ENCODE results near the gene IL19. TPM values are rescaled to one million over a fixed set of nuclear protein-coding genes. Genes with fewer than 3 reads are reported as not detected.

Gene IL19
- total RNA-seq: not detected

DNA sequence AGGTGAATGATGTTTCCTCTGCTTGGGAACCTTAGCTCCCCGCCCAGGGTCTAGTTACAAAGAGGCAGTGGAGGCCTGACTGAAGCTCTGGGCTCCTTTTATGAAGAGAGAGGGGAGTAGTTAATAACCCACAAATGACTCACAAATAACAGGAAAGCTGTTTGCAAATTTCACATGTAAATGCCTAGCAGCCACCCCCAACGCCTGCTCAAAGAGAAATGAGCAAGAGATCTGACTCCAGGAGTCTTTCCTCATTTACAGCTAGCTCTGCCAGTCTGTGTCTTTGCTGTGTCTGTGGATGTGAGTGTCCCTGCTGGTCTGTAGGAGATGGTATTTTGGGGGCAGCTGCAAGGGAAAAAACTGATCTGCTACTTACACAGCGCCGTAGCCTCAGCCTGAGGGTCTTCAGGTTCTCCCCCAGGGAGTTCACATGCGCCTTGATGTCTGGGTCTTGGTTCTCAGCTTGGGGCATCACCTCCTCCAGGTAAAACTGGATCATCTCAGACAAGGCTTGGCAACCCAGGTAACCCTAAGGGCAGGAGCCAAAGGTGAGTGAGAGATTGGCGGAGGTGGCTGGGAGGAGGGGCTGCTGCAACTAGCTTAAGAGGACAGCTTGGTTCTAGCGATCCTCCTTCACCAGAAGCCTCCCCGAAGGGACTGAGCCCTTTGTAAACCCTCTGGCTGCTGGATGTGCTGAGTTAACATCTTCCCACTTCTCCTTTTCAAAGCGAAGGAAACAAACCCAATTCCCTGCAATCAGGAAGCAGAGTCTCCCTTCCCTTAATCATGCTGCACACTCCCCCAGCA lies at the start of gene IL19:
IL19 (plus strand) TSS at position 243 of the 807 bp plus-strand sequence. CDS start 65,890 bp downstream, outside the sequence.
- Mint-ChIP-seq H3K9me3 (no peaks in the 10 kb centered on the region), H3K27me3 (ENCODE audit: low read depth) (peaks cover 40% of the 10 kb centered on the region), H3K27ac (no peak within 1 kb of the TSS), H3K4me1 (ENCODE audit: low read depth) (peaks cover 84% of the 10 kb centered on the region), H3K4me3 (peak within 1 kb of the TSS; percentile 46 to 60), H3K36me3 (ENCODE audit: insufficient read depth in 2 of 2) (no peaks in the 10 kb centered on the region)
- DNase-seq (no peak), ATAC-seq (replicated peaks in 1 of 2) (no peak)

DNA sequence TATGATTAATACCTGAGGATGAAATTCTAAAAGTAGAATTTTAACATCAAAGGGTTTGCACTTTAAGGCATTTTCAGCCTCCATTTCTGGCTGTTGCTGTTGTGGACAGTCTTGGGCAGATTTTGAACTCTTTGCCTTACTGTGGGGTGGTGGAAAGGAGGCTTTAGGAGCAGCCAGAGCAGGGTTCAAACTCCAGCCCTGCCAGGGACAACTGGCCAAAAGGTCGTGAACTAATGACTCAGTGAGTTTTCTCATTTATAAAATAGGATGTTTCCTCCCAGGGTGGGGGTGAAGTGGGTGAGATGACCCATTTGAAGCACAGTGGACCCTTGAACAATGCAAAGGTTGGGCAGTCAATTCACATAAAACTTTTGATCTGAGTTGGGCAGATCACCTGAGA lies 49.1 kb upstream of the IL19 start:
- H3K4me3 Mint-ChIP-seq: no peak overlapping the region
- peaks cover 70% of the 10 kb centered on the region for H3K4me1 Mint-ChIP-seq (ENCODE audit: low read depth)
- H3K9me3 Mint-ChIP-seq: no peaks in the 10 kb centered on the region
- no peak for DNase-seq
- no peak for ATAC-seq (replicated peaks in 1 of 2)
- H3K27me3 Mint-ChIP-seq (ENCODE audit: low read depth): no peaks in the 10 kb centered on the region
- peak overlapping the region; percentile 68 for H3K27ac Mint-ChIP-seq
- H3K36me3 Mint-ChIP-seq (ENCODE audit: insufficient read depth in 2 of 2): no peaks in the 10 kb centered on the region

GRCh38 chr1:206722751-206723461 lies 47.7 kb upstream of the IL19 start:
- ATAC-seq (replicated peaks in 1 of 2): no peak
- H3K4me3 Mint-ChIP-seq: no peak overlapping the region
- no peaks in the 10 kb centered on the region for H3K9me3 Mint-ChIP-seq
- H3K27ac Mint-ChIP-seq: no peak overlapping the region
- H3K27me3 Mint-ChIP-seq (ENCODE audit: low read depth): no peaks in the 10 kb centered on the region
- DNase-seq: no peak
- no peaks in the 10 kb centered on the region for H3K36me3 Mint-ChIP-seq (ENCODE audit: insufficient read depth in 2 of 2)
- H3K4me1 Mint-ChIP-seq (ENCODE audit: low read depth): peaks cover 63% of the 10 kb centered on the region

DNA sequence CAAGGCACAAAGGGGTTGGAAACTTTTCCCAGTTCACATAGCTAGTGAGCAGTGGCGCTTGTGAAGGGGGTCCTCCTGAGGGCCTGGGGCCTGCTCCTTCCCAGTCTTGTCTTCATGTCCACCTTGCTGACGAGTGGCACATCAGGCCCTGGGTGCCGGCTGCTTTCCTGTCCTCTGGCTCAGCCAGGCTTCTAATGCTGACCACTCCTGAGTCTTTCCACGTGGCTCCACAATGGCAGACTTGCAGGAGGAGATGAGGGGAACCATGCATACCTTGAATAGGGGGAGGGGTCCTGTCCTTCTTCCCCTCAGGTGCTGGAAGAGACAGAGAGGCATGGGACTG lies 47.1 kb upstream of the IL19 start:
- no peak overlapping the region for H3K27ac Mint-ChIP-seq
- no peak for DNase-seq
- H3K4me1 Mint-ChIP-seq (ENCODE audit: low read depth): peaks cover 64% of the 10 kb centered on the region
- no peaks in the 10 kb centered on the region for H3K27me3 Mint-ChIP-seq (ENCODE audit: low read depth)
- no peak for ATAC-seq (replicated peaks in 1 of 2)
- no peak overlapping the region for H3K4me3 Mint-ChIP-seq
- no peaks in the 10 kb centered on the region for H3K9me3 Mint-ChIP-seq
- no peaks in the 10 kb centered on the region for H3K36me3 Mint-ChIP-seq (ENCODE audit: insufficient read depth in 2 of 2)

GRCh38 chr1:206723805-206724472 lies 46.6 kb upstream of the IL19 start:
- ATAC-seq (replicated peaks in 1 of 2) (no peak), DNase-seq (no peak)
- Mint-ChIP-seq H3K9me3 (no peaks in the 10 kb centered on the region), H3K27me3 (ENCODE audit: low read depth) (no peaks in the 10 kb centered on the region), H3K36me3 (ENCODE audit: insufficient read depth in 2 of 2) (no peaks in the 10 kb centered on the region), H3K4me1 (ENCODE audit: low read depth) (peaks cover 66% of the 10 kb centered on the region), H3K4me3 (no peak overlapping the region), H3K27ac (no peak overlapping the region)

GRCh38 chr1:206725109-206725963 lies 45.2 kb upstream of the IL19 start:
- ATAC-seq (replicated peaks in 1 of 2) (peak; percentile 53 to 56), DNase-seq (peak; percentile 67 to 71)
- Mint-ChIP-seq H3K4me3 (no peak overlapping the region), H3K36me3 (ENCODE audit: insufficient read depth in 2 of 2) (peaks cover 2 to 6% of the 10 kb centered on the region in 2 donors), H3K27ac (no peak overlapping the region), H3K4me1 (ENCODE audit: low read depth) (peaks cover 71% of the 10 kb centered on the region), H3K27me3 (ENCODE audit: low read depth) (no peaks in the 10 kb centered on the region), H3K9me3 (no peaks in the 10 kb centered on the region)

GRCh38 chr1:206727981-206728696 lies 42.4 kb upstream of the IL19 start:
- ATAC-seq (replicated peaks in 1 of 2) (no peak), DNase-seq (no peak)
- no peaks in the 10 kb centered on the region for H3K9me3 Mint-ChIP-seq
- H3K27me3 Mint-ChIP-seq (ENCODE audit: low read depth): no peaks in the 10 kb centered on the region
- peaks cover 2 to 13% of the 10 kb centered on the region in 2 donors for H3K36me3 Mint-ChIP-seq (ENCODE audit: insufficient read depth in 2 of 2)
- H3K27ac Mint-ChIP-seq: no peak overlapping the region
- no peak overlapping the region for H3K4me3 Mint-ChIP-seq
- peaks cover 55% of the 10 kb centered on the region for H3K4me1 Mint-ChIP-seq (ENCODE audit: low read depth)

GRCh38 chr1:206728697-206728987 lies 41.9 kb upstream of the IL19 start:
- Mint-ChIP-seq H3K9me3 (no peaks in the 10 kb centered on the region), H3K27ac (no peak overlapping the region), H3K36me3 (ENCODE audit: insufficient read depth in 2 of 2) (peaks cover 2 to 13% of the 10 kb centered on the region in 2 donors), H3K4me1 (ENCODE audit: low read depth) (peaks cover 52% of the 10 kb centered on the region), H3K27me3 (ENCODE audit: low read depth) (no peaks in the 10 kb centered on the region), H3K4me3 (no peak overlapping the region)
- ATAC-seq (replicated peaks in 1 of 2): no peak
- DNase-seq: no peak

DNA sequence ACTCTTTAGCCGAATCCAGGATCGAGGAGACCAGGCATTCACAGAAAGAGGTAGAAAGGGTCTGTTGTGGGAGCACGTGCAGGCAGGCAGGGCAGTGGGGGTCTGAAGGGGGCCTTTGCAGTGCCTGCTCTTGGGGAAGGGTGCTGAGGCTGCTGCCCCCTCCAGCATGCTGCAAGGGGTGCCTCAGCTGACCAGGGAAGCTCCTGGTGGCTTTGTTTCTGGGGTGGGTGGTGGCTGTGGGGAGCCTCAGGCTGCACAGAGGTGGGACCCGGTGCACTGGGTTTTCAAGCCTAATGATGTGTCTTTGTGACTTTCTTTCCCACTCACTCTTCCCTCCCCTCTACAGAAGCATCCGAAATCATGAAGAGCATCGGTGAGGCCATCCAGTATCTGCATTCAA lies 41.5 kb upstream of the IL19 start:
- peaks cover 2 to 13% of the 10 kb centered on the region in 2 donors for H3K36me3 Mint-ChIP-seq (ENCODE audit: insufficient read depth in 2 of 2)
- H3K27ac Mint-ChIP-seq: no peak overlapping the region

DNA sequence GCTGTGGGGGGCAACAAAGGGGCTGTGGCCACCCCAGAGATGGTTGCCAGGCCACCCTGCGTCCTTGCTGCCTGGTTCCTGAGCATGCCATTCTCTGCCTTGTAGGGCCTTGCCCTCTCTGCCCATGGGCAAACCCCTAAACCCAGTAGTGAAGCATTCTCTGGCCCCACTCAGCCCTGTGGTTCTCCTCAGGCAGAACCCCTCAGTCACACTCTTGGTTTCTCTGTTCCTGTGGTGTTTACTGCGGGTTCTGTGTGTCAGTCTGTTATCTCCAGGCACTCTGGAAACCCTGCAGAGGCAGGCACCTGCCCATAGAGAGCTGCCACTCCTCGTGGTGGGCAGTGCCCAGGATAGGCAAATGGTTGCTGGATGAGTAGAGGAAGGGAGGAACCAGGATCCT lies 41.1 kb upstream of the IL19 start:
- Mint-ChIP-seq H3K4me1 (ENCODE audit: low read depth) (peaks cover 50% of the 10 kb centered on the region), H3K9me3 (no peaks in the 10 kb centered on the region), H3K27me3 (ENCODE audit: low read depth) (no peaks in the 10 kb centered on the region), H3K36me3 (ENCODE audit: insufficient read depth in 2 of 2) (peaks cover 2 to 13% of the 10 kb centered on the region in 2 donors), H3K27ac (no peak overlapping the region), H3K4me3 (no peak overlapping the region)
- DNase-seq: no peak
- ATAC-seq (replicated peaks in 1 of 2): peak in 1 of 2 donors; percentile 43

More for the DNA sequence above, 41.5 kb upstream of the IL19 start:
- ATAC-seq (replicated peaks in 1 of 2) (no peak), DNase-seq (no peak)
- H3K27me3 Mint-ChIP-seq (ENCODE audit: low read depth): no peaks in the 10 kb centered on the region
- no peak overlapping the region for H3K4me3 Mint-ChIP-seq
- peaks cover 50% of the 10 kb centered on the region for H3K4me1 Mint-ChIP-seq (ENCODE audit: low read depth)
- H3K9me3 Mint-ChIP-seq: no peaks in the 10 kb centered on the region

GRCh38 chr1:206732508-206732907 lies 38.1 kb upstream of the IL19 start:
- peaks cover 53% of the 10 kb centered on the region for H3K4me1 Mint-ChIP-seq (ENCODE audit: low read depth)
- no peak overlapping the region for H3K27ac Mint-ChIP-seq
- peaks cover 2 to 13% of the 10 kb centered on the region in 2 donors for H3K36me3 Mint-ChIP-seq (ENCODE audit: insufficient read depth in 2 of 2)
- H3K4me3 Mint-ChIP-seq: no peak overlapping the region
- no peak for ATAC-seq (replicated peaks in 1 of 2)
- DNase-seq: no peak
- H3K27me3 Mint-ChIP-seq (ENCODE audit: low read depth): no peaks in the 10 kb centered on the region
- no peaks in the 10 kb centered on the region for H3K9me3 Mint-ChIP-seq

DNA sequence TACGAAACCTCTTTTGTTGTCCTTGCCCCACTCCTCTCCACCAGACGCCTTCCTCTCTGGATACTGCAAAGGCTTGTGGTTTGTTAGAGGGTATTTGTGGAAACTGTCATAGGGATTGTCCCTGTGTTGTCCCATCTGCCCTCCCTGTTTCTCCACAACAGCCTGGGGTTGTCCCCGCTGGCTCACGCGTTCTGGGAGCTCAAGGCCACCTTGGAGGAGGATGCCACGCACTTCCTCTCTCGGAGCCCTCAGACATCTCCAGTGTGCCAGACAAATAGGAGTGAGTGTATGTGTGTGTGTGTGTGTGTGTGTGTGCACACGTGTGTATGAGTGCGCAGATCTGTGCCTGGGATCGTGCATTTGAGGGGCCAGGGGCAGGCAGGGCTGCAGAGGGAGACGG lies 37.6 kb upstream of the IL19 start:
- Mint-ChIP-seq H3K9me3 (no peaks in the 10 kb centered on the region), H3K4me3 (no peak overlapping the region), H3K36me3 (ENCODE audit: insufficient read depth in 2 of 2) (peaks cover 2 to 13% of the 10 kb centered on the region in 2 donors), H3K27ac (no peak overlapping the region), H3K4me1 (ENCODE audit: low read depth) (peaks cover 58% of the 10 kb centered on the region), H3K27me3 (ENCODE audit: low read depth) (no peaks in the 10 kb centered on the region)
- no peak for DNase-seq
- no peak for ATAC-seq (replicated peaks in 1 of 2)

Data from activated T-cell treated with anti-CD3 and anti-CD28 coated beads, Interleukin-2, amount 50 U/mL, for 72 hours (primary cell).